ENCODE measurements around the gene MTERF4. TPM values are rescaled to one million over a fixed set of nuclear protein-coding genes. Genes with fewer than 3 reads are reported as not detected.

MTERF4 gene
- total RNA-seq, 1 donor from 2014 or later, result 35.5 TPM

- FAIRE-seq (no peak), DNase-seq (ENCODE audit: low read depth) (no peak)
- H3K27me3 ChIP-seq (ENCODE audit: control insufficient read depth, insufficient read depth, low read length), result no peaks in the 10 kb centered on the region
- no peak for TF ChIP-seq CTCF (IDR thresholded peaks at IDR 0.05; ENCODE audit: insufficient read depth, low read length, severe bottlenecking)
- H3K36me3 ChIP-seq (ENCODE audit: control insufficient read depth, insufficient read depth, low read length), result peaks cover 28% of the 10 kb centered on the region
- H3K4me3 ChIP-seq (ENCODE audit: low read depth, low read length), result no peak overlapping the region
These were observed 17.1 kb downstream of the MTERF4 start for GRCh38 chr2:241084856-241085444.

- no peak for FAIRE-seq
These were observed 19.0 kb downstream of the MTERF4 start for GRCh38 chr2:241083091-241083415.

GRCh38 chr2:241082341-241083090 is 19.6 kb downstream of the MTERF4 start:
- no peak for DNase-seq (ENCODE audit: low read depth)
- no peak for TF ChIP-seq CTCF (IDR thresholded peaks at IDR 0.05; ENCODE audit: insufficient read depth, low read length, severe bottlenecking)
- Histone ChIP-seq H3K36me3 (ENCODE audit: control insufficient read depth, insufficient read depth, low read length) (peaks cover 11% of the 10 kb centered on the region), H3K4me3 (ENCODE audit: low read depth, low read length) (no peak overlapping the region), H3K27me3 (ENCODE audit: control insufficient read depth, insufficient read depth, low read length) (no peaks in the 10 kb centered on the region)
- peak; percentile 73 for FAIRE-seq

More at GRCh38 chr2:241083091-241083415, 19.0 kb downstream of the MTERF4 start:
- DNase-seq (ENCODE audit: low read depth), result no peak
- peaks cover 15% of the 10 kb centered on the region for H3K36me3 ChIP-seq (ENCODE audit: control insufficient read depth, insufficient read depth, low read length)
- no peaks in the 10 kb centered on the region for H3K27me3 ChIP-seq (ENCODE audit: control insufficient read depth, insufficient read depth, low read length)
- no peak overlapping the region for H3K4me3 ChIP-seq (ENCODE audit: low read depth, low read length)
- TF ChIP-seq CTCF (IDR thresholded peaks at IDR 0.05; ENCODE audit: insufficient read depth, low read length, severe bottlenecking), result no peak

- Histone ChIP-seq H3K4me3 (ENCODE audit: low read depth, low read length) (no peak overlapping the region), H3K36me3 (ENCODE audit: control insufficient read depth, insufficient read depth, low read length) (peaks cover 6% of the 10 kb centered on the region), H3K27me3 (ENCODE audit: control insufficient read depth, insufficient read depth, low read length) (no peaks in the 10 kb centered on the region)
- no peak for TF ChIP-seq CTCF (IDR thresholded peaks at IDR 0.05; ENCODE audit: insufficient read depth, low read length, severe bottlenecking)
- DNase-seq (ENCODE audit: low read depth) (no peak), FAIRE-seq (no peak)
These were observed 20.3 kb downstream of the MTERF4 start for GRCh38 chr2:241081643-241082340.

- DNase-seq (ENCODE audit: low read depth) (no peak), FAIRE-seq (no peak)
- H3K36me3 ChIP-seq (ENCODE audit: control insufficient read depth, insufficient read depth, low read length), result peaks cover 1% of the 10 kb centered on the region
- no peaks in the 10 kb centered on the region for H3K27me3 ChIP-seq (ENCODE audit: control insufficient read depth, insufficient read depth, low read length)
- H3K4me3 ChIP-seq (ENCODE audit: low read depth, low read length), result no peak overlapping the region
- TF ChIP-seq CTCF (IDR thresholded peaks at IDR 0.05; ENCODE audit: insufficient read depth, low read length, severe bottlenecking), result no peak
These were observed 20.9 kb downstream of the MTERF4 start for GRCh38 chr2:241081190-241081642.
